Measurements from ENCODE around the gene TXK.
"Not testable (repeated sequence)": the region's sequence is repeated elsewhere in the genome, so short reads cannot be mapped to it uniquely, and the experiment has no call there.

Gene TXK

GRCh38 chr4:48172651-48173050 lies 38.6 kb upstream of the TXK start:
- Histone ChIP-seq H3K27ac (replicated peaks) (peak overlapping the region; percentile 70), H3K4me3 (replicated peaks; ENCODE audit: insufficient read depth, low read length) (no peak overlapping the region), H3K27me3 (ENCODE audit: insufficient read depth, poor library complexity, severe bottlenecking) (no peaks in the 10 kb centered on the region)
- DNase-seq (ENCODE audit: low read depth in 1 of 2, low spot score in 1 of 2), result no peak
- TF ChIP-seq GABPA (IDR thresholded peaks at IDR 0.05; ENCODE audit: low read depth), result no peak
- TF ChIP-seq CTCF (IDR thresholded peaks at IDR 0.05; ENCODE audit: insufficient read depth, low read length), result no peak
- no peak for TF ChIP-seq SPI1 (IDR thresholded peaks at IDR 0.05; ENCODE audit: borderline replicate concordance, low read depth)
- TF ChIP-seq POLR2AphosphoS5 (IDR thresholded peaks at IDR 0.05; ENCODE audit: low read depth), result no peak
- TF ChIP-seq REST (IDR thresholded peaks at IDR 0.05; ENCODE audit: insufficient replicate concordance, low read depth), result no peak

GRCh38 chr4:48169636-48170035 lies 35.6 kb upstream of the TXK start:
- H3K27me3 ChIP-seq (ENCODE audit: insufficient read depth, poor library complexity, severe bottlenecking), result no peaks in the 10 kb centered on the region
- TF ChIP-seq CTCF (IDR thresholded peaks at IDR 0.05; ENCODE audit: insufficient read depth, low read length) (no peak), GABPA (IDR thresholded peaks at IDR 0.05; ENCODE audit: low read depth) (no peak), POLR2AphosphoS5 (IDR thresholded peaks at IDR 0.05; ENCODE audit: low read depth) (no peak), REST (IDR thresholded peaks at IDR 0.05; ENCODE audit: insufficient replicate concordance, low read depth) (no peak), SPI1 (IDR thresholded peaks at IDR 0.05; ENCODE audit: borderline replicate concordance, low read depth) (no peak)
- H3K27ac ChIP-seq (replicated peaks), result no peak overlapping the region
- H3K4me3 ChIP-seq (replicated peaks; ENCODE audit: insufficient read depth, low read length), result no peak overlapping the region
- DNase-seq (ENCODE audit: low read depth in 1 of 2, low spot score in 1 of 2), result no peak

- no peak for TF ChIP-seq SPI1 (IDR thresholded peaks at IDR 0.05; ENCODE audit: borderline replicate concordance, low read depth)
- no peaks in the 10 kb centered on the region for H3K27me3 ChIP-seq (ENCODE audit: insufficient read depth, poor library complexity, severe bottlenecking)
- H3K27ac ChIP-seq (replicated peaks), result no peak overlapping the region
Observed at GRCh38 chr4:48167538-48168263, 33.7 kb upstream of the TXK start.

GRCh38 chr4:48164561-48164960 lies 30.5 kb upstream of the TXK start:
- H3K27ac ChIP-seq (replicated peaks); H3K27me3 ChIP-seq (ENCODE audit: insufficient read depth, poor library complexity, severe bottlenecking); H3K4me3 ChIP-seq (replicated peaks; ENCODE audit: insufficient read depth, low read length); DNase-seq (ENCODE audit: low read depth in 1 of 2, low spot score in 1 of 2): not testable (repeated sequence)

More at GRCh38 chr4:48167538-48168263, 33.7 kb upstream of the TXK start:
- no peak overlapping the region for H3K4me3 ChIP-seq (replicated peaks; ENCODE audit: insufficient read depth, low read length)
- no peak for DNase-seq (ENCODE audit: low read depth in 1 of 2, low spot score in 1 of 2)

- H3K4me3 ChIP-seq (replicated peaks; ENCODE audit: insufficient read depth, low read length), result no peak overlapping the region
- TF ChIP-seq CTCF (IDR thresholded peaks at IDR 0.05; ENCODE audit: insufficient read depth, low read length), result no peak
- no peak for TF ChIP-seq SPI1 (IDR thresholded peaks at IDR 0.05; ENCODE audit: borderline replicate concordance, low read depth)
- TF ChIP-seq GABPA (IDR thresholded peaks at IDR 0.05; ENCODE audit: low read depth), result no peak
- TF ChIP-seq REST (IDR thresholded peaks at IDR 0.05; ENCODE audit: insufficient replicate concordance, low read depth), result no peak
- no peak for TF ChIP-seq POLR2AphosphoS5 (IDR thresholded peaks at IDR 0.05; ENCODE audit: low read depth)
- no peak overlapping the region for H3K27ac ChIP-seq (replicated peaks)
- no peak for DNase-seq (ENCODE audit: low read depth in 1 of 2, low spot score in 1 of 2)
- H3K27me3 ChIP-seq (ENCODE audit: insufficient read depth, poor library complexity, severe bottlenecking), result no peaks in the 10 kb centered on the region
Observed at GRCh38 chr4:48163746-48164145, 29.7 kb upstream of the TXK start.
